HFF-Myc (cell line): Measurements from ENCODE around the gene PVR.
A peak's percentile ranks its signal among the peaks of the same experiment; 100 is the strongest.

Source experiments
- DNase-seq: peaks from one replicate; pipeline ENCODE4 v3.0.0-alpha.2; 2011; ENCODE audit warnings: low read depth; ENCODE audit errors: extremely low read depth
- H3K4me3 ChIP-seq: replicated peaks from 2 replicates; pipeline ENCODE4 v1.5.1; 2011; ENCODE audit warnings: low read depth, mild to moderate bottlenecking, control low read depth, low read length
- TF ChIP-seq, protein P1 (sequence below): IDR thresholded peaks from 2 replicates; pipeline ENCODE4 v1.5.1; 2012; ENCODE audit warnings: mild to moderate bottlenecking, low read depth, low read length, control low read depth; ENCODE audit errors: missing control alignments

The PVR gene

DNA sequence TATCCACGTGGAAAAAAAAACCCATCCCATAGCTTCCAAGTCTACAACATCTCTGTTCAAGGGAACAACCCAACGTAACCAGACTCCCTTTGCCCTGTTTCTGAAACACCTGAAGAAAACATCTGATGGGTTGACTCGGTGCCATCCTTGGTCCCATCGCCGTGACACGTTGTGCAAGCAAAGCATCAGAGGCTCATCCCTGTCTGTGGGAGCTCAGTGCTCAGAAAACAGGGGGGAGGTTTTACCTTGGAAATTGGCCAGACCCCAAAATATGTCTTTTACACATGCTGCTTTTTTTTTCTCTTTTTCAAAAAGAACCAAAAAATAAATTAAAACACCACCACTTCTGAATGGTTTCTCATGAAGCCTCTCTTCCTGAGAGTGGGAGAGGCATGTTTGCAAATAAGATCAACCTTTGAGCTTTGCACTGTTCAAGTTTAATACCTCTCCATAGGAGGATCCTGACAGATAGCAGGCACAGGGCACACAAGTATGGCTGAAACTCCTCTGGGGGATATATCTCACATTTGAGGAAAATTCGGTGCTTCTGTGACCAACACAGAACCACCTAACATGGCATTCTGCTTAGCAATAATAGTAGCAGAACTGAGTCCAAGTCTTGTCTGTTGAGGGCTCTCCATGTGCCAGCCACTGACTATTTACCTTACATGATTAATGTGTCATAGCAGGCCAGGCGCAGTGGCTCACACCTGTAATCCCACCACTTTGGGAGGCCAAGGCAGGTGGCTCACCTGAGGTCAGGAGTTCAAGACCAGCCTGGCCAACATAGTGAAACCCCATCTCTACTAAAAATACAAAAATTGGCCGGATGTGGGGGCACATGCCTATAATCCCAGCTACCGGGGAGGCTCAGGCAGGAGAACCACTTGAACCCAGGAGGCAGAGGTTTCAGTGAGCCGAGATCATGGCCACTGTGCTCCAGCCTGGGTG is 7.0 kb upstream of the PVR start:
- TF ChIP-seq, protein P1, sequence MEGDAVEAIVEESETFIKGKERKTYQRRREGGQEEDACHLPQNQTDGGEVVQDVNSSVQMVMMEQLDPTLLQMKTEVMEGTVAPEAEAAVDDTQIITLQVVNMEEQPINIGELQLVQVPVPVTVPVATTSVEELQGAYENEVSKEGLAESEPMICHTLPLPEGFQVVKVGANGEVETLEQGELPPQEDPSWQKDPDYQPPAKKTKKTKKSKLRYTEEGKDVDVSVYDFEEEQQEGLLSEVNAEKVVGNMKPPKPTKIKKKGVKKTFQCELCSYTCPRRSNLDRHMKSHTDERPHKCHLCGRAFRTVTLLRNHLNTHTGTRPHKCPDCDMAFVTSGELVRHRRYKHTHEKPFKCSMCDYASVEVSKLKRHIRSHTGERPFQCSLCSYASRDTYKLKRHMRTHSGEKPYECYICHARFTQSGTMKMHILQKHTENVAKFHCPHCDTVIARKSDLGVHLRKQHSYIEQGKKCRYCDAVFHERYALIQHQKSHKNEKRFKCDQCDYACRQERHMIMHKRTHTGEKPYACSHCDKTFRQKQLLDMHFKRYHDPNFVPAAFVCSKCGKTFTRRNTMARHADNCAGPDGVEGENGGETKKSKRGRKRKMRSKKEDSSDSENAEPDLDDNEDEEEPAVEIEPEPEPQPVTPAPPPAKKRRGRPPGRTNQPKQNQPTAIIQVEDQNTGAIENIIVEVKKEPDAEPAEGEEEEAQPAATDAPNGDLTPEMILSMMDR, result no peak

DNA sequence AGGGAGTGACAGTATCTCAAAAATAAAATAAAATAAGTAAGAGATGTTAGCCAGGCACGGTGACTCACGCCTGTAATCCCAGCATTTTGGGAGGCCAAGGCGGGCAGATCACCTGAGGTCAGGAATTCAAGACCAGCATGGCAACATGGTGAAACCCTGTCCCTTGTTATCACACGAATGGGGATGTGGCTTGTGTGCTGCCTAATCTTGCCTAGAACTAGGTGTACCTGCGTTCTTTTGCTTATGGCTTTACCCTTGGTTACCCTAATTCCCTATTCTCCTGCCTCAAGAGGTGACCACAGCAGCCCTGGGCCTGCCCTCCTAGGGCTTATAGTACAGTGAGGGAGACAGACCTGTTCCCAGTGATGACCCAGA is 6.3 kb upstream of the PVR start:
- TF ChIP-seq, protein P1, result no peak
- DNase-seq, result no peak
- no peak overlapping the region for H3K4me3 ChIP-seq

More for the DNA sequence above, 7.0 kb upstream of the PVR start:
- no peak overlapping the region for H3K4me3 ChIP-seq
- no peak for DNase-seq

DNA sequence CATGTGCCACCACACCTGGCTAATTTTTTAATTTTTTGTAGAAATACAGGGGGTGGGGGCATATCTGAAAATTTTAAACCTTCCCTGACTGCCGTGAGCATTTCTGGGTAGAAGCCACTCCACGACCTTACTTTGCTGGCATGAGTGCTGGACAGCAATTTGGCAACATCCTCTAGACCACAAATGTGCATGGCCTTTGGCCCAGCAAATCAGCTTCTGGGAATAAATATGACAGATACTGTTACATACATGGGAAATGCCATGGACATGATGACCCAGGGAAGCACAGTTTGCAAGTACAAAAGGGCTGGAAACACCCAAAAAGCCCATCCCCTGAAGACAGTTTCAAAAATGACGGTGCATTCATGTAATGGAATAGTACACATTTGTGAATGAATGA is 3.2 kb upstream of the PVR start:
- DNase-seq, result no peak
- TF ChIP-seq, protein P1, result no peak
- H3K4me3 ChIP-seq, result no peak overlapping the region

DNA sequence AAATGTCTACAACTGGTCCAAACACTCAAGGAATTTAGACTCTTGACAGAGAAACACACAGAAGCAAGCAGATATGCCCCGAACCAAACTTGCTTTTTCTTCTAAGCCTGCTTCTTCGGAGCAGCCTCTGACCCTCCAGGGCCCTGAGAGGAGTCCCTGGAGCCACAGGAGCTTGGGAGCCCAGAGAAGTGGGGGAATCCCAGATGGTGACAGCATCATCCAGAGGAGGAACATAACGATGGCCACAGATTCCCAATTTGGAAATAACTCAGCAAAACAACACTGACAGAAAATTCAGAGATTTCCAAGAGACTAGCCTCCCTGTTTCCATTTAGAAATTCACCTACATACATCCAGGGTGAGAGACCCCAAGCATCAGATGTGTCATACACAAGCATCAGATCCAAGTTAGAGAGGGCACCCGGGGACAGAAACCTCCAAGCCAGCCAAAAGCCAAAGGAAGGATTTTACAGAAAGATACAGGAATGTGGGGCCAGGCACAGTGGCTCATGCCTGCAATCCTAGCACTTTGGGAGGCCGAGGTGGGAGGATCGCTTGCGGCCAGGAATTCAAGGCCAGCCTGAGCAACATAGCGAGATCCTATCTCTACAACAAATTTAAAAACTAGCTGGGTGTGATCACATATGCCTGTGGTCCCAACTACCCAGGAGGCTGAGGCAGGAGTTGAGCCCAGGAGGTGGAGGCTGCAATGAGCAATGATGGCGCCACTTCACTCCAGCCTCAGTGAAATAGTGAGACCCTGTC is 2.0 kb upstream of the PVR start:
- TF ChIP-seq, protein P1, result no peak
- no peak overlapping the region for H3K4me3 ChIP-seq
- DNase-seq, result no peak

DNA sequence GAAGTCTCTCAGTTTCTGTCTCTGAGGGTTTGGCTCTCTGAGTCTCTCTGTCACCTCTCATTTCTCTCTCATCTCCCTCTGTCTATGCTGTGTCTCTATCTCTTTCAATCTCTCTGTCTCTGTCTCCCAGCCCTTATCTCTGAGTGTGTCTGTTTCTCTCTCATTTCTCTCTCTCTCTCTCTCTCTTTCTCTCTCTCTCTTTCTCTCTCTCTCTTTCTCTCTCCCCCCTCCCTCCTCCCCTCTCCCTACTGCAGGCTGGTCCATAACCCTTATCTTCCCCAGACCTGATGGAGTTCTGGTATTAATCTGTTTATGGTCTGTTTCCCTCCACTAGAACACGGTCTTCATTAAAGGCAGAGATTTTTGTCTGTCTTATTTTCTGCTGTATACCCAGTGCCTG is 1.3 kb upstream of the PVR start:
- no peak overlapping the region for H3K4me3 ChIP-seq
- DNase-seq, result no peak
- TF ChIP-seq, protein P1, result no peak

DNA sequence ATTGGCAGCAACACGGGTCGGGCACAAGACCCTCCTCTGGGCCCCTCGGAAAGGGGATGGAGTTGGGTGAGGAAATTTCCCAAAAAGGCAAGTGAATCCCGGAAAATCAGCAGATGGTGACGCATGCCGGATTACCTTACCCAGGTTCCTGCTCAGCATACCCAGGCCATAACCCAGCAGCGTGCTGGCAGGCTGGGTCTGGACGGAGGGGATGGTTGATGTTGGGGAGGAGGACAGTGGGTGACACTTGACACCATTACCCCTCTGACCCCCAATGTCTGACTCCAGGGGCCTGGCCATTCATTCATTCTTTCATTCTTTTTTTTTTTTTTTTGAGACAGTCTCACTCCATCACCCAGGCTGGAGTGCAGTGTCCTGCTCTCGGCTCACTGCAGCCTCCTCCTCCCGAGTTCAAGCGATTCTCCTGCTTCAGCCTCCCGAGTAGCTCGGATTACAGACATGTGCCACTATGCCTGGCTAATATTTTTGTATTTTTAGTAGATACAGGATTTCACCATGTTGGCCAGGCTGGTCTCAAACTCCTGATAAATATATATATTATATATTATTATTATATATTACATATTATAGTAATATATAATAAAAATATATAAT is 799 bp downstream of the PVR start:
- no peak for DNase-seq
- TF ChIP-seq, protein P1, result no peak
- H3K4me3 ChIP-seq, result peak overlapping the region; percentile 67
